HG02798 (cell line): Measurements from ENCODE around the gene FRAT2.
A peak's percentile ranks its signal among the peaks of the same experiment; 100 is the strongest.
"Not testable (repeated sequence)": the region's sequence is repeated elsewhere in the genome, so short reads cannot be mapped to it uniquely, and the experiment has no call there.

Experiments used
- ATAC-seq: cut with Tn5 transposase; IDR thresholded peaks from one replicate; pipeline ENCODE4 v1.9.1; 2021; ENCODE audit warnings: mild to moderate bottlenecking; ENCODE audit not compliant: unreplicated experiment, poor library complexity

The FRAT2 gene

GRCh38 chr10:97297556-97298222 is 36.8 kb downstream of the FRAT2 start:
- ATAC-seq = no peak

DNA sequence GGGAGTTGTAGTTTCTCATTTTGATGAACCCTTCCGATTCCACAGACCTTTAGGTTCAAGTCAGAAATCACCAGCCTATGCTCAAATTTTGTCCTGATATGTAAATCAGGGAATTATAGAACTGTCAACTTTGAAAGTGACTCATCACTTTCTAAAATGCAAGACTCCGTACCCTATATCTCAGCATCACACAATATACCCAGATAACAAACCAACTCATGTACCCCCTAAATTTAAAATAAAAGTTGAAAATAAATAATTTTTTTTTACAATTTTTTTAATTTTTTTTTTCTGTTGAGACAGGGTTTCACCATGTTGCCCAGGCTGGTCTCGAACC is 41.7 kb downstream of the FRAT2 start:
- ATAC-seq = no peak

- peak; percentile 98 for ATAC-seq
Measured at GRCh38 chr10:97292097-97292861, 42.2 kb downstream of the FRAT2 start, which contains the start of gene ARHGAP19. ARHGAP19 (minus strand) TSS chr10:97292637; CDS start chr10:97292627, 10 bp downstream.

DNA sequence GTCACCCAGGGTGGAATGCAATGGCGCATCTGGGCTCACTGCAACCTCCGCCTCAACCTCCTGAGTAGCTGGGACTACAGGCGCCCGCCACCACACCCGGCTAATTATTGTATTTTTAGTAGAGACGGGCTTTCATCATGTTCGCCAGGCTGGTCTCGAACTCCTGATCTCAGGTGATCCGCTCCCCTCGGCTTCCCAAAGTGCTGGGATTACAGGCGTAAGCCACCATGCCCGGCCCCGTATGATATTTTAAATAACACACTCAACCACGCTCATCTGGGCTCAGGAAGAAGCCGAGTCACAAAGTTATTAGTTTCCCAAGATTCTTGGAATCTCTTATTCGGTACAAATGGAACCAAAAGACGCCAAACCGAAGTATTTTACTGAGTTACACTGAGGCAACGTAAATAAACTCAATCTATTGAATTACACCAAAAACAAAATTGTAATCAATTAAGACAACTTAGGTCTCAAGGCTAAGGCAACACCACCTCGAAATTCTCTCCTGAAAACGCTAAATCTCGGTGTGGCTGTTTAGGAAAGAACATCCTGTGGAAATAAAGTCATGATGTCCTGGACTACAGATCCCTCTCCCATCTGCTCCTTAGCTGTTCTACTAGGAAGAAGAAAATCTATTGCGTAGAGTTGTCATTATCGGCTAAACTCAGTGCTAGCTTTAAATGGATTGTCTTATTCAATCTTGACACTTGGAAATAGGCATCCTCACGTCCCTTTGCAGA is 43.0 kb downstream of the FRAT2 start:
- no peak for ATAC-seq

- not testable (repeated sequence) for ATAC-seq
Measured at GRCh38 chr10:97290576-97291356, 43.8 kb downstream of the FRAT2 start.

DNA sequence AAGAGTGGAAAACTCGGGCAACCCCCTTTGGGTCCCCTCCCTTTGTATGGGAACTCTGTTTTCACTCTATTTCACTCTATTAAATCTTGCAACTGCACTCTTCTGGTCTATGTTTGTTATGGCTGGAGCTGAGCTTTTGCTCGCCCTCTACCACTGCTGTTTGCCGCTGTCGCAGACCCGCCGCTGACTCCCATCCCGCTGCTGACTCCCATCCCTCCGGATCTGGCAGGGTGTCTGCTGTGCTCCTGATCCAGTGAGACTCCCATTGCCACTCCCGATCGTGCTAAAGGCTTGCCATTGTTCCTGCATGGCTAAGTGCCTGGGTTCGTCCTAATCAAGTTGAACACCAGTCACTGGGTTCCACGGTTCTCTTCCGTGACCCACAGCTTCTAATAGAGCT is 44.5 kb downstream of the FRAT2 start:
- ATAC-seq = not testable (repeated sequence)
